ENCODE data around the gene WNT6.

Gene WNT6

GRCh38 chr2:218858671-218859555 is 692 bp upstream of the WNT6 start:
- DNase-seq = peak; percentile 50
- Mint-ChIP-seq H3K27me3 (ENCODE audit: low read depth, poor library complexity) (peaks cover 97% of the 10 kb centered on the region), H3K36me3 (ENCODE audit: low read depth) (no peaks in the 10 kb centered on the region), H3K9me3 (no peaks in the 10 kb centered on the region), H3K4me1 (peaks cover 49% of the 10 kb centered on the region), H3K4me3 (peak overlapping the region; percentile 78), H3K27ac (no peak overlapping the region)
- TF ChIP-seq CTCF (IDR thresholded peaks at IDR 0.05) = no peak

GRCh38 chr2:218859988-218860831 is 605 bp downstream of the WNT6 start:
- DNase-seq = no peak
- no peaks in the 10 kb centered on the region for H3K36me3 Mint-ChIP-seq (ENCODE audit: low read depth)
- H3K27me3 Mint-ChIP-seq (ENCODE audit: low read depth, poor library complexity) = peaks cover 95% of the 10 kb centered on the region
- no peak overlapping the region for H3K27ac Mint-ChIP-seq
- peaks cover 44% of the 10 kb centered on the region for H3K4me1 Mint-ChIP-seq
- H3K4me3 Mint-ChIP-seq = peak overlapping the region; percentile 77
- no peaks in the 10 kb centered on the region for H3K9me3 Mint-ChIP-seq
- no peak for TF ChIP-seq CTCF (IDR thresholded peaks at IDR 0.05)

GRCh38 chr2:218860950-218861381 is 1.4 kb downstream of the WNT6 start:
- Mint-ChIP-seq H3K4me3 (no peak overlapping the region), H3K9me3 (no peaks in the 10 kb centered on the region), H3K4me1 (peaks cover 40% of the 10 kb centered on the region), H3K36me3 (ENCODE audit: low read depth) (no peaks in the 10 kb centered on the region), H3K27ac (no peak overlapping the region), H3K27me3 (ENCODE audit: low read depth, poor library complexity) (peaks cover 92% of the 10 kb centered on the region)
- DNase-seq = peak; percentile 84
- TF ChIP-seq CTCF (IDR thresholded peaks at IDR 0.05) = no peak

- Mint-ChIP-seq H3K27ac (no peak overlapping the region), H3K36me3 (ENCODE audit: low read depth) (no peaks in the 10 kb centered on the region), H3K4me1 (peaks cover 31% of the 10 kb centered on the region), H3K27me3 (ENCODE audit: low read depth, poor library complexity) (peaks cover 92% of the 10 kb centered on the region), H3K9me3 (no peaks in the 10 kb centered on the region), H3K4me3 (no peak overlapping the region)
- DNase-seq = no peak
- no peak for TF ChIP-seq CTCF (IDR thresholded peaks at IDR 0.05)
These were observed 2.2 kb downstream of the WNT6 start for GRCh38 chr2:218861645-218862318.

- Mint-ChIP-seq H3K27me3 (ENCODE audit: low read depth, poor library complexity) (peaks cover 92% of the 10 kb centered on the region), H3K36me3 (ENCODE audit: low read depth) (no peaks in the 10 kb centered on the region), H3K27ac (no peak overlapping the region), H3K4me3 (no peak overlapping the region), H3K9me3 (no peaks in the 10 kb centered on the region), H3K4me1 (peaks cover 36% of the 10 kb centered on the region)
- no peak for DNase-seq
- no peak for TF ChIP-seq CTCF (IDR thresholded peaks at IDR 0.05)
These were observed 3.5 kb downstream of the WNT6 start for GRCh38 chr2:218863021-218863520.

All from nephron progenitor cell (in vitro differentiated cells).